Stomach (tissue), 4 donors: Measurements from ENCODE around the gene ADGRG2.

Experiments
- CTCF ChIP-seq, 7 experiments: fragments of 450-650 bp in 4 of 7; fragments of 200-600 bp in 3 of 7; sonication (generic) in 3 of 7; IDR thresholded peaks; one replicate each; pipeline ENCODE4 v1.5.1; 2016 to 2019; ENCODE audit warnings: antibody characterized with exemption in 7 of 7, control low read depth in 2 of 7, mild to moderate bottlenecking in 1 of 7
- POLR2AphosphoS5 ChIP-seq, 3 donors: sonication (generic); formaldehyde crosslinking; IDR thresholded peaks; one replicate each; pipeline ENCODE4 v1.6.1; 2016; ENCODE audit warnings: antibody characterized with exemption in 3 of 3

GRCh38 chrX:18992829-18993228 lies 129.4 kb downstream of the ADGRG2 start:
- TF ChIP-seq CTCF (IDR thresholded peaks at IDR 0.05) (no peak), POLR2AphosphoS5 (IDR thresholded peaks at IDR 0.05) (no peak)
